ENCODE results near the gene DLGAP1. TPM values are rescaled to one million over a fixed set of nuclear protein-coding genes. Genes with fewer than 3 reads are reported as not detected.
A peak's percentile ranks its signal among the peaks of the same experiment; 100 is the strongest.

The DLGAP1 gene
- total and polyA plus RNA-seq, 2 experiments from 2014 or later = 3.1 to 6.5 TPM

- H3K4me2 ChIP-seq = peak overlapping the region; percentile 66
- no peak for TF ChIP-seq CTCF (IDR thresholded peaks at IDR 0.05; ENCODE audit: poor library complexity)
- no peak for TF ChIP-seq EZH2phosphoT487 (IDR thresholded peaks at IDR 0.05; ENCODE audit: low read depth, severe bottlenecking, unreplicated experiment)
- no peak for TF ChIP-seq EZH2 (IDR thresholded peaks at IDR 0.05; ENCODE audit: borderline replicate concordance)
- no peaks in the 10 kb centered on the region for H3K36me3 ChIP-seq (replicated peaks; ENCODE audit: insufficient read depth, low read depth)
- 90% methylated on average over 2 of the region's 2 CpGs for WGBS (ENCODE audit: low lambda C conversion rate, missing lambda C conversion rate)
- H3K4me1 ChIP-seq (ENCODE audit: insufficient read depth) = peaks cover 18% of the 10 kb centered on the region
- H3K9me3 ChIP-seq (ENCODE audit: low read depth) = no peaks in the 10 kb centered on the region
- no peaks in the 10 kb centered on the region for H3K9me2 ChIP-seq (replicated peaks; ENCODE audit: insufficient read depth)
- no peaks in the 10 kb centered on the region for H3K79me2 ChIP-seq
- peak overlapping the region; percentile 84 for H3K27ac ChIP-seq
- DNase-seq (ENCODE audit: low spot score) = no peak
- H3K27me3 ChIP-seq = no peaks in the 10 kb centered on the region
- H4K20me1 ChIP-seq (ENCODE audit: insufficient read depth, poor library complexity, severe bottlenecking) = no peaks in the 10 kb centered on the region
- no peak overlapping the region for H3K4me3 ChIP-seq
- H2AFZ ChIP-seq = no peak overlapping the region
These were observed 791.1 kb downstream of the DLGAP1 start for GRCh38 chr18:3663870-3664512.

GRCh38 chr18:3661989-3662388 lies 793.1 kb downstream of the DLGAP1 start:
- H3K27me3 ChIP-seq = no peaks in the 10 kb centered on the region
- peaks cover 18% of the 10 kb centered on the region for H3K4me1 ChIP-seq (ENCODE audit: insufficient read depth)
- no peak overlapping the region for H3K4me3 ChIP-seq
- H3K4me2 ChIP-seq = no peak overlapping the region
- H4K20me1 ChIP-seq (ENCODE audit: insufficient read depth, poor library complexity, severe bottlenecking) = no peaks in the 10 kb centered on the region
- TF ChIP-seq EZH2 (IDR thresholded peaks at IDR 0.05; ENCODE audit: borderline replicate concordance) = no peak
- TF ChIP-seq EZH2phosphoT487 (IDR thresholded peaks at IDR 0.05; ENCODE audit: low read depth, severe bottlenecking, unreplicated experiment) = no peak
- DNase-seq (ENCODE audit: low spot score) = no peak
- H3K79me2 ChIP-seq = no peaks in the 10 kb centered on the region
- no peaks in the 10 kb centered on the region for H3K36me3 ChIP-seq (replicated peaks; ENCODE audit: insufficient read depth, low read depth)
- H3K9me3 ChIP-seq (ENCODE audit: low read depth) = no peaks in the 10 kb centered on the region
- no peaks in the 10 kb centered on the region for H3K9me2 ChIP-seq (replicated peaks; ENCODE audit: insufficient read depth)
- 86% methylated on average over 1 of the region's 1 CpG for WGBS (ENCODE audit: low lambda C conversion rate, missing lambda C conversion rate)
- H3K27ac ChIP-seq = no peak overlapping the region
- H2AFZ ChIP-seq = no peak overlapping the region

- Histone ChIP-seq H3K79me2 (no peaks in the 10 kb centered on the region), H3K36me3 (replicated peaks; ENCODE audit: insufficient read depth, low read depth) (no peaks in the 10 kb centered on the region), H3K27ac (no peak overlapping the region), H3K4me3 (no peak overlapping the region), H3K4me1 (ENCODE audit: insufficient read depth) (peaks cover 21% of the 10 kb centered on the region), H3K9me3 (ENCODE audit: low read depth) (no peaks in the 10 kb centered on the region), H3K4me2 (no peak overlapping the region), H3K27me3 (no peaks in the 10 kb centered on the region), H4K20me1 (ENCODE audit: insufficient read depth, poor library complexity, severe bottlenecking) (no peaks in the 10 kb centered on the region), H3K9me2 (replicated peaks; ENCODE audit: insufficient read depth) (no peaks in the 10 kb centered on the region), H2AFZ (no peak overlapping the region)
- WGBS (ENCODE audit: low lambda C conversion rate, missing lambda C conversion rate) = 74% methylated on average over 4 of the region's 4 CpGs
- DNase-seq (ENCODE audit: low spot score) = no peak
- TF ChIP-seq EZH2 (IDR thresholded peaks at IDR 0.05; ENCODE audit: borderline replicate concordance) (no peak), EZH2phosphoT487 (IDR thresholded peaks at IDR 0.05; ENCODE audit: low read depth, severe bottlenecking, unreplicated experiment) (no peak), CTCF (IDR thresholded peaks at IDR 0.05; ENCODE audit: poor library complexity) (no peak)
These were observed 794.2 kb downstream of the DLGAP1 start for GRCh38 chr18:3660739-3661515.

GRCh38 chr18:3658529-3658928 lies 796.6 kb downstream of the DLGAP1 start:
- Histone ChIP-seq H2AFZ (no peak overlapping the region), H3K36me3 (replicated peaks; ENCODE audit: insufficient read depth, low read depth) (no peaks in the 10 kb centered on the region), H3K9me3 (ENCODE audit: low read depth) (no peaks in the 10 kb centered on the region), H3K4me1 (ENCODE audit: insufficient read depth) (peaks cover 27% of the 10 kb centered on the region), H3K9me2 (replicated peaks; ENCODE audit: insufficient read depth) (no peaks in the 10 kb centered on the region), H3K27me3 (no peaks in the 10 kb centered on the region), H4K20me1 (ENCODE audit: insufficient read depth, poor library complexity, severe bottlenecking) (no peaks in the 10 kb centered on the region), H3K4me3 (no peak overlapping the region), H3K4me2 (no peak overlapping the region), H3K27ac (no peak overlapping the region), H3K79me2 (no peaks in the 10 kb centered on the region)
- no peak for TF ChIP-seq CTCF (IDR thresholded peaks at IDR 0.05; ENCODE audit: poor library complexity)
- no peak for TF ChIP-seq EZH2 (IDR thresholded peaks at IDR 0.05; ENCODE audit: borderline replicate concordance)
- no peak for TF ChIP-seq EZH2phosphoT487 (IDR thresholded peaks at IDR 0.05; ENCODE audit: low read depth, severe bottlenecking, unreplicated experiment)
- no peak for DNase-seq (ENCODE audit: low spot score)
- WGBS (ENCODE audit: low lambda C conversion rate, missing lambda C conversion rate) = 77% methylated on average over 1 of the region's 1 CpG
